ENCODE measurements around the gene TPST2. TPM values are rescaled to one million over a fixed set of nuclear protein-coding genes. Genes with fewer than 3 reads are reported as not detected.

Gene TPST2
- total RNA-seq, 1 experiment from 2014 or later, result 8.2 TPM

GRCh38 chr22:26517429-26517828, 72.5 kb downstream of the TPST2 start:
- POLR2A ChIA-PET (ENCODE audit: low non-redundant PET), result no interaction called here
- DNase-seq (ENCODE audit: low spot score), result no peak
- CTCF ChIA-PET, result no interaction called here
- intact Hi-C loops (cut with micrococcal nuclease; ENCODE audit: unreplicated experiment), result no loop called here
- no peaks in the 10 kb centered on the region for H3K27me3 ChIP-seq (replicated peaks; ENCODE audit: insufficient read depth, low read depth, low read length, poor library complexity)
- no peak for TF ChIP-seq EZH2 (IDR thresholded peaks at IDR 0.05; ENCODE audit: borderline replicate concordance, low read depth, low read length, poor library complexity, severe bottlenecking)
- TF ChIP-seq CTCF (conservative IDR thresholded peaks at IDR 0.05; ENCODE audit: low read depth, low read length), result no peak
- no peak overlapping the region for H3K4me3 ChIP-seq (ENCODE audit: low read depth, low read length, poor library complexity, severe bottlenecking)
- H3K9me3 ChIP-seq (ENCODE audit: low read depth, low read length, poor library complexity, severe bottlenecking), result no peaks in the 10 kb centered on the region
- BruUV-seq (replicated peaks), result no TSS peak
- H3K36me3 ChIP-seq (ENCODE audit: insufficient read depth, low read length, poor library complexity, severe bottlenecking), result no peaks in the 10 kb centered on the region
- H3K27ac ChIP-seq (ENCODE audit: low read depth, low read length, poor library complexity, severe bottlenecking), result no peak overlapping the region
- peaks cover 10% of the 10 kb centered on the region for H3K4me1 ChIP-seq (ENCODE audit: insufficient read depth, low read length, poor library complexity, severe bottlenecking)

DNA sequence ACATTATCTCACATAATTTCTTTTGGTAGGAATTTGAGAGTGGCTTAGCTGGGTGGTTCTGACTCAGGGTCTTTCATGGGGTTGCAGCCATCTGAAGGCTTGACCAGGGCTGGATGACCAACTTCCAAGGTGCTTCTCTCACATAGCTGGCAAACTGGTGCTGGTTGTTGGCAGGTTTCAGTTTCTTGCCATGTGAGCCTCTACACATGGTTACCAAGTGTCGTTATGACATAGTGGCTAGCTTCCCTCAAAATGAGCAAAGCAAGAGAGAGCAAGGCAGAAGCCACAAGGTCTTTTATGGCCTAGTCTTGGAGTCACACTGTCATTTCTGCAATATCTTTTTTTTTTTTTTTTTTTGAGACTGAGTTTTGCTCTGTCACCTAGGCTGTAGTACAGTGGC, 73.4 kb downstream of the TPST2 start:
- CTCF ChIA-PET, result no interaction called here
- no TSS peak for BruUV-seq (replicated peaks)
- intact Hi-C loops (cut with micrococcal nuclease; ENCODE audit: unreplicated experiment), result no loop called here

DNA sequence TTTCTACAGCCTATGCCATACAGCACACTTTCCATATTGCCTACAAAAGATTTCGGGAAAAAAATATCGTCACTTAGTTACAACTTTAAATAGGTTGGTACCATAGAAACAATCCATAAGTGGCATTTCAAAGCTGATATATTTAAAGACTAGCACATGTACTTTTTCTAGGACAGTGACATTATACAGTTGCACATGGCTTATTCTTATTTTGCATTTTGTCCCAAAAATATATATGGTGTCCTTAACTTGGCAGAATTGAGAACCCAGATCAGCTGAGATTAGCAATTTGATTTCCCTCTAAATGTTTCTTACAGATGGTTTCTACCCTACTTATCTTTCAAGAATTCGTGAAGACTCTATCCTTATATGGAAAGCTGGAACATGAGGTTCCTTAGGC, 74.0 kb downstream of the TPST2 start:
- CTCF ChIA-PET, result no interaction called here
- BruUV-seq (replicated peaks), result no TSS peak
- TF ChIP-seq CTCF (conservative IDR thresholded peaks at IDR 0.05; ENCODE audit: low read depth, low read length), result no peak
- no peak for TF ChIP-seq EZH2 (IDR thresholded peaks at IDR 0.05; ENCODE audit: borderline replicate concordance, low read depth, low read length, poor library complexity, severe bottlenecking)
- Histone ChIP-seq H3K4me3 (ENCODE audit: low read depth, low read length, poor library complexity, severe bottlenecking) (no peak overlapping the region), H3K27me3 (replicated peaks; ENCODE audit: insufficient read depth, low read depth, low read length, poor library complexity) (no peaks in the 10 kb centered on the region), H3K36me3 (ENCODE audit: insufficient read depth, low read length, poor library complexity, severe bottlenecking) (no peaks in the 10 kb centered on the region), H3K27ac (ENCODE audit: low read depth, low read length, poor library complexity, severe bottlenecking) (no peak overlapping the region), H3K4me1 (ENCODE audit: insufficient read depth, low read length, poor library complexity, severe bottlenecking) (peaks cover 15% of the 10 kb centered on the region), H3K9me3 (ENCODE audit: low read depth, low read length, poor library complexity, severe bottlenecking) (no peaks in the 10 kb centered on the region)
- no peak for DNase-seq (ENCODE audit: low spot score)
- POLR2A ChIA-PET (ENCODE audit: low non-redundant PET), result no interaction called here
- intact Hi-C loops (cut with micrococcal nuclease; ENCODE audit: unreplicated experiment), result no loop called here

More for the DNA sequence above, 73.4 kb downstream of the TPST2 start:
- Histone ChIP-seq H3K36me3 (ENCODE audit: insufficient read depth, low read length, poor library complexity, severe bottlenecking) (no peaks in the 10 kb centered on the region), H3K4me1 (ENCODE audit: insufficient read depth, low read length, poor library complexity, severe bottlenecking) (peaks cover 12% of the 10 kb centered on the region), H3K4me3 (ENCODE audit: low read depth, low read length, poor library complexity, severe bottlenecking) (no peak overlapping the region), H3K27me3 (replicated peaks; ENCODE audit: insufficient read depth, low read depth, low read length, poor library complexity) (no peaks in the 10 kb centered on the region), H3K9me3 (ENCODE audit: low read depth, low read length, poor library complexity, severe bottlenecking) (no peaks in the 10 kb centered on the region), H3K27ac (ENCODE audit: low read depth, low read length, poor library complexity, severe bottlenecking) (no peak overlapping the region)
- no peak for DNase-seq (ENCODE audit: low spot score)
- TF ChIP-seq CTCF (conservative IDR thresholded peaks at IDR 0.05; ENCODE audit: low read depth, low read length) (no peak), EZH2 (IDR thresholded peaks at IDR 0.05; ENCODE audit: borderline replicate concordance, low read depth, low read length, poor library complexity, severe bottlenecking) (no peak)
- POLR2A ChIA-PET (ENCODE audit: low non-redundant PET), result no interaction called here

Data from A673 (cell line).